GM21529 (cell line): ENCODE data around the gene KIAA1191.
"Not testable (repeated sequence)": the region's sequence is repeated elsewhere in the genome, so short reads cannot be mapped to it uniquely, and the experiment has no call there.

Experiments used
- ATAC-seq: cut with Tn5 transposase; IDR thresholded peaks from one replicate; pipeline ENCODE4 v1.9.1; 2021; ENCODE audit not compliant: unreplicated experiment

Gene KIAA1191

GRCh38 chr5:176361437-176362232 lies at the start of gene KIAA1191:
Gene KIAA1191 (minus strand): TSS chr5:176361764. CDS start chr5:176359508, 2,256 bp downstream.
- peak; percentile 87 for ATAC-seq

GRCh38 chr5:176410486-176411180 lies 49.1 kb upstream of the KIAA1191 start:
- no peak for ATAC-seq

DNA sequence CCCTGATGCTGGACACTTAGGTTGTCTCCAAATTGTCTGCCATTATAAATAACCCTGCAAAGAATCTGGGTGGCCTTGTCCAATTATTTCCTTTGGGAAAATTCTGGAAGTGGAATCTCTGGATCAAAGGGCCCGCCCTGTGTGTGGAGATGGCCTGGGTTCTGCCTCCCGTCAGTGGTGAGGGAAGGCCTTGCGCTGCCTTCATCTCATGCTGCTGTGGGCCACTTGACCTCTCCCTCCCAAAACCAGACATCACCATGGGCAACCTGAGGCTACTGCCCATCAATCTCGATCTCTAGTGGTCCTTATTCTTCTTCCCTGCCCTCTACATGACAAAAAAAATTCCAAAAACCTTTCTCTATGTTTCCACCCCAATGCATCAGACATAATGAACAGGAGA lies 48.2 kb upstream of the KIAA1191 start:
- no peak for ATAC-seq

- no peak for ATAC-seq
These were observed 47.0 kb upstream of the KIAA1191 start for GRCh38 chr5:176408590-176408989.

DNA sequence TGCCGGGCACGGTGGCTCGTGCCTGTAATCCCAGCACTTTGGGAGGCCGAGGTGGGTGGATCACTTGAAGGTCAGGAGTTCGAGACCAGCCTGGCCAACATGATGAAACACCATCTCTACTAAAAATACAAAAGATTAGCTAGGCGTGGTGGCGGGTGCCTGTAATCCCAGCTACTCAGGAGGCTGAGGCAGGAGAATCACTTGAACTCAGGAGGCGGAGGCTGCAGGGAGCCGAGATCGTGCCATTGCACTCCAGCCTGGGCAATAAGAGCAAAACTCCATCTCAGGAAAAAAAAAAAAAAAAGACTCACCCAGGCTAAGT lies 46.6 kb upstream of the KIAA1191 start:
- not testable (repeated sequence) for ATAC-seq

- ATAC-seq, result no peak
These were observed 46.1 kb upstream of the KIAA1191 start for GRCh38 chr5:176407456-176408251.

GRCh38 chr5:176406436-176407052 lies 45.0 kb upstream of the KIAA1191 start:
- ATAC-seq, result no peak

- ATAC-seq, result no peak
These were observed 44.3 kb upstream of the KIAA1191 start for GRCh38 chr5:176405656-176406435.

DNA sequence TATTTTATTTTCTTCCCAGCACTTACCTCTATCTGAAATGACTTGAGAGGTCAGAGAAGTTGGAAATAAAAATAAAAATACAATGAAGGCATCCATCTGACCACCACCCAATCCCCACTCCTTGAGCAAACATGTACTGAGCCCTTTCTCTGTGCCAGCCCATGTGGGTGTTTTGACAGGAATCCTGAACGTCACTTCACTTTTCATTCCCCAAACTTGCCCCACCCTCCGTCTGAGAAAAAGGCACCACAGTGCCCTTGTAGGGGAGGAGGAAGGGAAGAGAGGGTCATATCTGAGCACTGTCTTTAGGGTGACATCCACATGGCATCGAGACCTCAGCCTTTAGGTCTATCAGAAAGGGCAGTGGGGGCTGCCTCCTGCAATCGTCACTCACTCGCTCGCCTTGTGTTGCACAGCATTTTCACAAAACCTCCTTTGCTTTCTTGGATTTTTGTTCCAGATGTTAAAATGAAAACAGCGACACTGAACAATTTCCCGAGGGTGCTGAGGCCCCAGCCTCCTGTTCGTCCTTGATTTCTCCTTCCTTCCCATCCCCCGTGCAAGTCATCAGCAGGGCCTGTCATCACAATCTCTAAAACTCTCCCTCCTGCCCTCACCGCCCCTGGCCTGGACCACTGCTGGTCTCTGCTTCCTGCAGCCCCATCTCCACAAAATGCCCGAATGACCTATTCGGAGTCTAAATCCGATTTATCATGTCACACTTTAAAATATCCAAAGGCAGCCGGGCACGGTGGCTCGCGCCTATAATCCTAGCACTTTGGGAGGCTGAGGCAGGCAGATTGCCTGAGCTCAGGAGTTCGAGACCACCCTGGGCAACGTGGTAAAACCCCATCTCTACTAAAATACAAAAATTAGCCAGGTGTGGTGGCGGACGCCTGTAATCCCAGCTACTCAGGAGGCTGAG lies 40.0 kb upstream of the KIAA1191 start:
- ATAC-seq, result no peak

DNA sequence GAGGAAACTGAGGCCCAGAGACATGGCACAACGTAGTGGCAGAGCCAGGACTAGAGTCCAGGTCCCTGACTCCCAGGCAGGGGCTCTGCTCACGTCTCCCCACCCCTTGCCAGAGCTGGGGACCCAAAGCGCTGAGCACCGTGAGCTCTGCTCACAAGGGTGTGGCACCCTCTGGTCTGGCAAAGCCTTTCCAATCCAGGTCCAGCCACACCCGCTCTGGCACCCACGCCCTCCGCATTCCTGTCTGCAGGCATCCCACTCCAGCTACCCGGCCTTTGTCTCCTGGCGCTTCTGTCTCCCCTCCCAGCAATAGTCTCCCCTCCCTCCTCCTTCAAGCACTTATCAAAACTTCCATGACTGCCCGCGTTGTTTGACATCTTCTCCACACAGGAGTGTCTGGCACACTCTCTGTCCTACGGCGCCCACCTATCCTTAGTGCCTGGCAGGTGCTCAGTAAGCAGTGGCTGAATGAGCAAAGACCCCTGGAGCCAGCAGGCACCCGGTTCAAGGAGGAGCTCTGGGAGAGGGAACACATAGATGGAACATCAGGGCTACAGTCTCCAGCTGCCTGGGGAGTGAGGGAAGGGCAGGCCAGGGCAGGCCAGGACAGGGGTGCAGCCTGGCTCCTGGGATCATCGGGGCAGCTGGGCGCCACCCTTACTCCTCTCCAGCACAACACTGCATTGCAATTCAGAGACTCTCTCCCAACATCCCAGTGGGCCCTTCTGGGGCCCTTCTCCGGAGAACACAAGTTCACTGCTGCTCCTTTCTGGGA lies 39.0 kb upstream of the KIAA1191 start:
- ATAC-seq, result no peak

GRCh38 chr5:176397736-176398420 lies 36.3 kb upstream of the KIAA1191 start:
- no peak for ATAC-seq

DNA sequence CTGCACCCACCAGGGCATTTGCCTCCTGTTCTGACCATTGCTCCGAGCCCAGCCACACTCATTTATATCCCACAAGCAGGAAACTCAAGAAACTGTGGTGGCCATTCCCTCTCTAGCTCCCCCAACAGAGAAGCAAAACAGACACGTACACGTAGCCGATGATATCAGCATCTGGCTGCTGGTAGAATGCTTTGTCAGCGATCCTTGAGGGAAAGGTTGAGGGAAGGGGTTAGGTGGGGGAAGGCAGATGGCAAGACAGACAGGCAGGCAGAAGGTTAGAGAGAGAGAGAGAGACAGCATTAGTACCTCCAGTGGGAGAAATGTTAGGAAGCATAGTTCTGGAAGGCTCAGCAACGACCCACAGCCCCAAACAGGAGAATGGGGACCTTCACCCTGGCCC lies 34.8 kb upstream of the KIAA1191 start:
- ATAC-seq, result no peak

- no peak for ATAC-seq
These were observed 33.5 kb upstream of the KIAA1191 start for GRCh38 chr5:176394881-176395675.

GRCh38 chr5:176394096-176394495 lies 32.5 kb upstream of the KIAA1191 start:
- ATAC-seq, result no peak

DNA sequence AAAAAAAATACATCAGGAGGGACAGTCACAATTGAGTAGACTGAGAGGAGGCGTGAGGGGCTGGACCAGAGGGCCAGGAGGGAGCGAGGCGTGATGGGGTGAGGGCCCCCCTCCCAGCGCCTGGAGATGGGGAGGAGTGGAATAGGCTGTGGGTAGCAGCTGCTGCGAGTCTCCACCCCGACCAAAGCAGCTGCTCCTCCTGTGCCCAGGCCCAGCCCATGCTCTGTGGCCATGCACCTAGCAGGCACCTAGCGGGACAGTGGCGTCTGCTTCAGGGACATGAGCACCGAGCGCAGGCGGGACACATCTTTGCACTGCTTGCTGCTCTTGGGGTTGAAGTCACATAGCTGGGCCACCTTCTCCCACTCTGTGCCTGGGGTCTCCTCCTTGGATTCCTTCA lies 31.0 kb upstream of the KIAA1191 start:
- ATAC-seq, result no peak

- ATAC-seq, result no peak
These were observed 30.4 kb upstream of the KIAA1191 start for GRCh38 chr5:176391999-176392398.

GRCh38 chr5:176391479-176391878 lies 29.9 kb upstream of the KIAA1191 start:
- ATAC-seq, result no peak
